HG03196 (cell line): ENCODE data around the gene MRPS9.

Experiments
- ATAC-seq: cut with Tn5 transposase; IDR thresholded peaks from one replicate; pipeline ENCODE4 v1.9.1; 2021; ENCODE audit not compliant: unreplicated experiment

MRPS9 gene

GRCh38 chr2:105149272-105149671, 111.4 kb downstream of the MRPS9 start:
- no peak for ATAC-seq
